ENCODE data around the gene SLC6A19.
"Not testable (repeated sequence)": the region's sequence is repeated elsewhere in the genome, so short reads cannot be mapped to it uniquely, and the experiment has no call there.

SLC6A19 gene

GRCh38 chr5:1247811-1248210, 46.4 kb downstream of the SLC6A19 start:
- no peak for DNase-seq

- DNase-seq = no peak
These were observed 48.2 kb downstream of the SLC6A19 start for GRCh38 chr5:1249366-1250280.

- DNase-seq = no peak
These were observed 50.5 kb downstream of the SLC6A19 start for GRCh38 chr5:1251678-1252580.

- DNase-seq = no peak
These were observed 51.3 kb downstream of the SLC6A19 start for GRCh38 chr5:1252681-1253080.

GRCh38 chr5:1253456-1254105, 52.2 kb downstream of the SLC6A19 start:
- DNase-seq = no peak

GRCh38 chr5:1254196-1254595, 52.8 kb downstream of the SLC6A19 start:
- DNase-seq = no peak

GRCh38 chr5:1255081-1255561, 53.7 kb downstream of the SLC6A19 start:
- DNase-seq = no peak

GRCh38 chr5:1256776-1257175, 55.4 kb downstream of the SLC6A19 start:
- no peak for DNase-seq

GRCh38 chr5:1257363-1257762, 56.0 kb downstream of the SLC6A19 start:
- no peak for DNase-seq

- no peak for DNase-seq
These were observed 56.4 kb downstream of the SLC6A19 start for GRCh38 chr5:1257841-1258240.

GRCh38 chr5:1259806-1260480, 58.5 kb downstream of the SLC6A19 start:
- DNase-seq = no peak

- no peak for DNase-seq
These were observed 60.2 kb downstream of the SLC6A19 start for GRCh38 chr5:1261643-1262042.

GRCh38 chr5:1262381-1262780, 61.0 kb downstream of the SLC6A19 start:
- DNase-seq = no peak

GRCh38 chr5:1264211-1264610, 62.8 kb downstream of the SLC6A19 start:
- DNase-seq = no peak

- DNase-seq = no peak
These were observed 63.6 kb downstream of the SLC6A19 start for GRCh38 chr5:1265026-1265425.

GRCh38 chr5:1265461-1266455, 64.4 kb downstream of the SLC6A19 start:
- no peak for DNase-seq

GRCh38 chr5:1266791-1267190, 65.4 kb downstream of the SLC6A19 start:
- DNase-seq = no peak

GRCh38 chr5:1267464-1267863, 66.1 kb downstream of the SLC6A19 start:
- not testable (repeated sequence) for DNase-seq

GRCh38 chr5:1268056-1268455, 66.7 kb downstream of the SLC6A19 start:
- DNase-seq = no peak

- DNase-seq = no peak
These were observed 67.3 kb downstream of the SLC6A19 start for GRCh38 chr5:1268666-1269065.

- no peak for DNase-seq
These were observed 69.0 kb downstream of the SLC6A19 start for GRCh38 chr5:1270426-1270825.
